MV-4-11 (cell line): Measurements from ENCODE around the gene ISOC2.
"Not testable (repeated sequence)": the region's sequence is repeated elsewhere in the genome, so short reads cannot be mapped to it uniquely, and the experiment has no call there.

ENCODE experiments used
- DNase-seq: peaks from one replicate; lab custom pipeline; 2025; lab: John Stamatoyannopoulos, UW

ISOC2 gene

GRCh38 chr19:55457683-55458457 is 3.6 kb downstream of the ISOC2 start:
- no peak for DNase-seq

- no peak for DNase-seq
These were observed 5.1 kb downstream of the ISOC2 start for GRCh38 chr19:55456347-55456746.

GRCh38 chr19:55455576-55456235 is 5.7 kb downstream of the ISOC2 start:
- DNase-seq, result no peak

- peak; percentile 37 for DNase-seq
These were observed 6.6 kb downstream of the ISOC2 start for GRCh38 chr19:55454787-55455243.

- DNase-seq, result no peak
These were observed 7.8 kb downstream of the ISOC2 start for GRCh38 chr19:55453511-55454260.

GRCh38 chr19:55452749-55453346 is 8.6 kb downstream of the ISOC2 start:
- peak; percentile 91 for DNase-seq

- no peak for DNase-seq
These were observed 9.3 kb downstream of the ISOC2 start for GRCh38 chr19:55451965-55452748.

GRCh38 chr19:55451163-55451964 is 10.1 kb downstream of the ISOC2 start:
- no peak for DNase-seq

- DNase-seq, result no peak
These were observed 12.0 kb downstream of the ISOC2 start for GRCh38 chr19:55449469-55449868.

GRCh38 chr19:55448175-55448490 is 13.3 kb downstream of the ISOC2 start:
- not testable (repeated sequence) for DNase-seq

GRCh38 chr19:55447421-55448174 is 13.8 kb downstream of the ISOC2 start:
- peak; percentile 38 for DNase-seq

- DNase-seq, result peak; percentile 72
These were observed 15.4 kb downstream of the ISOC2 start for GRCh38 chr19:55446060-55446459.

GRCh38 chr19:55444646-55445045 is 16.8 kb downstream of the ISOC2 start:
- no peak for DNase-seq

- DNase-seq, result no peak
These were observed 17.5 kb downstream of the ISOC2 start for GRCh38 chr19:55443824-55444480.

GRCh38 chr19:55443045-55443823 is 18.2 kb downstream of the ISOC2 start, which contains the start of gene SHISA7:
Gene SHISA7, minus strand, starts transcription at chr19:55443300. Its CDS starts 437 bp downstream, at chr19:55442863.
- peak; percentile 59 for DNase-seq

- DNase-seq, result no peak
These were observed 19.0 kb downstream of the ISOC2 start for GRCh38 chr19:55442372-55442961.

- DNase-seq, result no peak
These were observed 19.6 kb downstream of the ISOC2 start for GRCh38 chr19:55441692-55442321.

GRCh38 chr19:55441319-55441691 is 20.1 kb downstream of the ISOC2 start:
- peak; percentile 96 for DNase-seq
